VCaP (cell line): ENCODE data around the gene IQSEC1.

ENCODE experiments used
- H3K27ac ChIP-seq: fragments of 450-650 bp; 2 replicates; pipeline ENCODE4 v1.5.1; 2017
- CTCF ChIP-seq: fragments of 450-650 bp; conservative IDR thresholded peaks from 2 replicates; pipeline ENCODE4 v1.5.1; 2017; ENCODE audit warnings: mild to moderate bottlenecking, moderate library complexity

The IQSEC1 gene

GRCh38 chr3:13013994-13014754 is 59.1 kb downstream of the IQSEC1 start:
- H3K27ac ChIP-seq, result no peak overlapping the region
- TF ChIP-seq CTCF, result no peak

- no peak overlapping the region for H3K27ac ChIP-seq
These were observed 59.7 kb downstream of the IQSEC1 start for GRCh38 chr3:13013566-13013965.

GRCh38 chr3:13013151-13013561 is 60.1 kb downstream of the IQSEC1 start:
- no peak overlapping the region for H3K27ac ChIP-seq

More at GRCh38 chr3:13013566-13013965, 59.7 kb downstream of the IQSEC1 start:
- TF ChIP-seq CTCF, result no peak

GRCh38 chr3:13012221-13012691 is 61.0 kb downstream of the IQSEC1 start:
- H3K27ac ChIP-seq, result no peak overlapping the region
- TF ChIP-seq CTCF, result no peak

More at GRCh38 chr3:13013151-13013561, 60.1 kb downstream of the IQSEC1 start:
- no peak for TF ChIP-seq CTCF

- TF ChIP-seq CTCF, result no peak
- no peak overlapping the region for H3K27ac ChIP-seq
These were observed 61.5 kb downstream of the IQSEC1 start for GRCh38 chr3:13011573-13012220.

GRCh38 chr3:13010780-13011572 is 62.3 kb downstream of the IQSEC1 start:
- no peak overlapping the region for H3K27ac ChIP-seq
- no peak for TF ChIP-seq CTCF

- no peak overlapping the region for H3K27ac ChIP-seq
- TF ChIP-seq CTCF, result no peak
These were observed 63.3 kb downstream of the IQSEC1 start for GRCh38 chr3:13009946-13010315.
